ENCODE data around the gene SLC38A1. TPM values are rescaled to one million over a fixed set of nuclear protein-coding genes. Genes with fewer than 3 reads are reported as not detected.

SLC38A1 gene
- total and polyA plus RNA-seq, 2 experiments from 2014 or later: 114 to 234 TPM

- Histone ChIP-seq H2AFZ (peak overlapping the region; percentile 74; the same call in 1 of the 2 replicates), H3F3A (replicated peaks; ENCODE audit: low read depth) (no peaks in the 10 kb centered on the region), H3K79me2 (replicated peaks; ENCODE audit: insufficient read depth) (no peaks in the 10 kb centered on the region), H4K20me1 (replicated peaks; ENCODE audit: insufficient read depth) (no peaks in the 10 kb centered on the region), H3K4me1 (ENCODE audit: insufficient read depth) (no peaks in the 10 kb centered on the region), H3K27me3 (ENCODE audit: insufficient read depth) (no peaks in the 10 kb centered on the region), H3K4me3 (no peak overlapping the region), H3K4me2 (no peak overlapping the region), H3K9me2 (ENCODE audit: insufficient read depth) (no peaks in the 10 kb centered on the region), H3K27ac (ENCODE audit: low read depth) (no peak overlapping the region), H3K36me3 (ENCODE audit: insufficient read depth) (no peaks in the 10 kb centered on the region)
- peaks cover 2% of the 10 kb centered on the region for H3K27me3 Mint-ChIP-seq (ENCODE audit: insufficient read depth, low read depth, poor library complexity)
- ATAC-seq (no peak), DNase-seq (ENCODE audit: low spot score) (no peak)
- peaks cover 8% of the 10 kb centered on the region; the same call in 2 of the 3 replicates for H3K4me1 Mint-ChIP-seq
- no peaks in the 10 kb centered on the region for H3K36me3 Mint-ChIP-seq (ENCODE audit: low read depth)
- TF ChIP-seq REST (IDR thresholded peaks at IDR 0.05; ENCODE audit: unreplicated experiment): no peak
- no peaks in the 10 kb centered on the region for H3K9me3 Mint-ChIP-seq
- H3K4me3 Mint-ChIP-seq: no peak overlapping the region
- peak overlapping the region; percentile 16; the same call in 1 of the 2 replicates for H3K27ac Mint-ChIP-seq
Measured at GRCh38 chr12:46150735-46151134, 118.1 kb downstream of the SLC38A1 start.

- H3K9me2 ChIP-seq (ENCODE audit: insufficient read depth): no peaks in the 10 kb centered on the region
- no peak overlapping the region for H3K27ac ChIP-seq (ENCODE audit: low read depth)
- H3K4me3 Mint-ChIP-seq: no peak overlapping the region
- H3F3A ChIP-seq (replicated peaks; ENCODE audit: low read depth): no peaks in the 10 kb centered on the region
- DNase-seq (ENCODE audit: low spot score): no peak
- ATAC-seq: no peak
- no peaks in the 10 kb centered on the region for H3K36me3 Mint-ChIP-seq (ENCODE audit: low read depth)
- H3K79me2 ChIP-seq (replicated peaks; ENCODE audit: insufficient read depth): no peaks in the 10 kb centered on the region
- H4K20me1 ChIP-seq (replicated peaks; ENCODE audit: insufficient read depth): no peaks in the 10 kb centered on the region
- H3K4me1 ChIP-seq (ENCODE audit: insufficient read depth): no peaks in the 10 kb centered on the region
- no peak overlapping the region for H3K4me3 ChIP-seq
- peaks cover 8% of the 10 kb centered on the region; the same call in 2 of the 3 replicates for H3K4me1 Mint-ChIP-seq
- no peak overlapping the region for H3K27ac Mint-ChIP-seq
- H3K27me3 ChIP-seq (ENCODE audit: insufficient read depth): no peaks in the 10 kb centered on the region
- no peak overlapping the region for H2AFZ ChIP-seq
- H3K36me3 ChIP-seq (ENCODE audit: insufficient read depth): no peaks in the 10 kb centered on the region
- peaks cover 2% of the 10 kb centered on the region for H3K27me3 Mint-ChIP-seq (ENCODE audit: insufficient read depth, low read depth, poor library complexity)
- no peaks in the 10 kb centered on the region for H3K9me3 Mint-ChIP-seq
- H3K4me2 ChIP-seq: no peak overlapping the region
- TF ChIP-seq REST (IDR thresholded peaks at IDR 0.05; ENCODE audit: unreplicated experiment) (no peak), POLR2AphosphoS5 (IDR thresholded peaks at IDR 0.05; ENCODE audit: low read depth) (no peak), ETS1 (IDR thresholded peaks at IDR 0.05) (no peak), ZNF114 (CRISPR knock-in tag; IDR thresholded peaks at IDR 0.05) (no peak), NANOG (IDR thresholded peaks at IDR 0.05; ENCODE audit: borderline replicate concordance) (no peak), EZH2phosphoT487 (IDR thresholded peaks at IDR 0.05; ENCODE audit: unreplicated experiment) (no peak), EZH2 (IDR thresholded peaks at IDR 0.05; ENCODE audit: low read depth, unreplicated experiment) (no peak), JUNB (IDR thresholded peaks at IDR 0.05; ENCODE audit: unreplicated experiment) (no peak), CREB1 (CRISPR knock-in tag; IDR thresholded peaks at IDR 0.05; ENCODE audit: low read depth) (no peak), ZNF331 (CRISPR knock-in tag; IDR thresholded peaks at IDR 0.05; ENCODE audit: low read depth) (no peak)
Measured at GRCh38 chr12:46149905-46150304, 118.9 kb downstream of the SLC38A1 start.

All from GM23338 (cell line).